HG03342 (cell line): ENCODE measurements around the gene TSPO2.
A peak's percentile ranks its signal among the peaks of the same experiment; 100 is the strongest.

ENCODE experiments used
- ATAC-seq: cut with Tn5 transposase; IDR thresholded peaks from one replicate; pipeline ENCODE4 v1.9.1; 2021; ENCODE audit warnings: mild to moderate bottlenecking, moderate library complexity; ENCODE audit not compliant: unreplicated experiment

Gene TSPO2

DNA sequence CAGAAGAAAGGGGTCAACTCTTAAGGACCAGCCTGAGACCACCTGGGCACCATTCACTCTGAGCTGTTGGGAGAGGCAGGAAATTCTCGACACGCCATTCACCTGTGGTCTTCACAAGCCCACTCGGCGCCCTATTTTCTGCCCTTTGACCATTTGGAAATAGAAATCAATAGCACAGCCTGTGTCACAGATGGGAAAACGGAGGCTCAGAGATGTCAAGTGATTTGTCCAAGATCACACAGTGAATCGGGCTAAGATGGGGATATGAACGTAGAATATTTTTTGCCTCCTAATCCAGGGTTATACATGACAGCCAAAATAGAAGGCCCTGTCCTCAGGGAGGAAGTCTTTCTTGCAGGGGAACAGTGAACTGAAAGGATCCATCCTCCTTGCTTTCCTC lies 7.7 kb downstream of the TSPO2 start:
- no peak for ATAC-seq

DNA sequence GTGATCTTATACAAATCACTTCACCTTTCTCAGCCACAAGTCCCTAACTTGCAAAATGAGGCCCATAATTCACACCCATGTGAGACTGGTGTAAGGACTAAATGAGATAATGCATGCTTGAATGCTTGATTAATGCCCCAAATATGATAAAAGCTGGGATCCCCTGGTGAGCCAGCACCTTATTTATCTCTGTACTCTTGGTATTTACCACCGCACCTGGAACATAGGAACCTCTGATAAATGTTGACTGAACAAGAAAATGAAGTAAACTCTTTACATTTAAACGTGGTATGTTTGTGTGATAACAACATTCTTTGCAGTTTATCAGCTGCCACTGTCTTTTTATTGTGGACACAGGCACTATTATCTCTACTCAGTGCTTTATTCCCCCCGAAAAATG lies 8.3 kb downstream of the TSPO2 start:
- ATAC-seq: no peak

DNA sequence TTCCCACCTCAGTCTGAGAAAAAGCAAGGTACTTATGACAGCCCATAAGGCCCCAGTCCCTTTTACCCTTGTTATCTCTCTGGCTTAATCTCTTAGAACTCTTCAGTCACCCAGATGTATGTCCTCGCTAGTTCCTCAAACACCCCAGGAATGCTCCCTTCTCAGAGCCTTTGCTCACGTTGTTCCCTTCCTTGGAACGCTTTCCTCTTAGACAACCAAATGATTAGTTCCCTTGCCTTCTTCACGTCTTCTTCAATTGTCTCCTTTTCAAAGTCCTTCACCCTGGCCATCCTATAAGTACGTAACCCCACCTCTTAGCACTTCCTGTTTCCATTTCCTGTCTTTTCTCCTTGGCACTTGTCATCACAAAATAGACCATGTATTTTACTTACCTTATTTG lies 9.6 kb downstream of the TSPO2 start:
- ATAC-seq: no peak

DNA sequence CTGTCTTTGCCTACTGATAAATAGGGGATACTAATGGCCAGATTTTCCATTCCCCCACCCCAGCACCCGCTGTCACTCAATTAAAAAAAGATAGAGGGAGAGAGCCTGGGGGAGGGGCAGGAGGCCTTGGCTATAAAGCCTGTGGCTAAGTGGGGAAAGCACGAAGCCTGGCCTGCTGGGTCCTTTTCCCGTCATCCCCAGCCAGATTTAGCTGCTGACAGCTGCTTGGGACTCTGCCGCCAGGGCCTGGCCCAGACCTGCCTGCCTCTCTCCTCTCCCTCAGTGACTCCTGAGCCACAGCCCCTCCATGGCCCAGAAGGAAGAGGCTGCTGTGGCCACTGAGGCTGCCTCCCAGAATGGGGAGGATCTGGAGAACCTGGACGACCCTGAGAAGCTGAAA lies 10.8 kb downstream of the TSPO2 start, which contains the start of gene APOBEC2:
APOBEC2 (plus strand) TSS at position 162 of the 400 bp plus-strand sequence; CDS start at position 308, 146 bp downstream.
- no peak for ATAC-seq

DNA sequence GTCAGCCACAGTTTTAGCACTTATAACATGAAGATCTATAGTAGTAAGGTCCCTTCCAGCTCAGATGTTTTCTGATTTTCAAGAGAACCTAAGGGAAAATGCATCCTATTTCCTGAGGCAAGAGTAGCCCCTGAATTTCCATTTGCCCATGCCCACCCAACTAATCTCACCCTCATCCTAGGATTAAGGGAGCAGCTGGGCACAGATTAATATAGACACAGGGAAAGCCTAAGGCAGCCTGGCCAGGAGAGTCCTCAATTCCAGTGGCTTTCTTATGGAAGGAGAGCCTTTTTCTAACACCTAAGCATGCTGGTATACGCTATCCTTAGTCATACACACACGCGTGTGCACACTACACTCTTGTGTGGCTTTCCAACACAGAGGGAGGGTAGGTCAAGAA lies 12.2 kb downstream of the TSPO2 start:
- no peak for ATAC-seq

DNA sequence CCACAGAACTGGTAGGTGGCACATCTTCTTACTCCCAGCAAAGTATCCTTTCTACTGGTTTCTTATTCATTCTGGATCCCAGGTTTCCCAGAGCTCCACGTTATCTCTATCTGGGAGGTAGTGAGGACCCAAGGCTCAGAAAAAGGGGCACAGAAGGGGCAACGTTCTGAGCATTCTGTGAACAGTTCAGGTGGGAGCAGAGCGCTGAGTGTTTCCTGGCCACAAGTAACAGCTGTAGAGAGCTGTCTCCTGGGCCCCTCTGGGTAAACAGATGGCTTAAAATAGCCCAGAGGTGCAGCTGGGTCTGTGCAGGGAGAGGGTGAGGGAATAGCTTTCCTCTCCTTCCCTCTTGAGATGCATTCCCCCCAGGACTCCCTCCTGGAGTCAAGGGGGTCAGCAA lies 12.9 kb downstream of the TSPO2 start:
- no peak for ATAC-seq

DNA sequence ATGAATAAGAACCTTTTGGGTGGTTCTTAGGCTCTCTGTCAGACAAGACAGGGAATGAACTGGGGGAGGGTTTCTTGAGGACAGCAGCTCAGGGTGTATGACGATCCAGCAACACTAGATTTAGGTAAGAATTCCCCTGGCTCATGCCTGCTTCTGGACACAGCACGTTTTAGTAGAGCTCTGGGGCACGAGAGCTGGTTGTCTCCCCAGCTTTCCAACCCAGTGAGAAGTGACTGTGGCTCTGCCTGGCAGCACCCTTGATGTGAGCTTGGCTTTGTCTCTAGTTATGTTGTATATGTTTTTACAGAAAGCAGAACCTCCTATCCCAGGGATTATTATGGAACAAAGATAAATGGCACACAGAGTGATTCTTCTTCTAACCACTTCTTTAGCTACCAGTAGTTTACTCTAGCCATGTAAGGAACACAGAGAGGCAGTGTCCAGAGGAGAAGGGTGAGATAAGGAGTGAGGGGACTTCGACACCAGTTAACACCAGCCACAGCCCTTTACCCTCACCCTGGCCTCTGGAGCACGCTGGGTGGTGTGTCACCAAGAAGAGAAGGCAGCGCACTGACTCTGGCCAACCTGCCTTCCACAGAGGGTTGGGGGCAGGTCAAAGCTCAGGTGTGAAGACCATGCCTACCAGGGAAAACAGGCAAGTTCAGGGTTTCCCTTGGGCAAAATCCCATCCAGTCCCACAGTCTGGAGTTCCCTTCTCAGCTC lies 14.7 kb downstream of the TSPO2 start:
- ATAC-seq: no peak

DNA sequence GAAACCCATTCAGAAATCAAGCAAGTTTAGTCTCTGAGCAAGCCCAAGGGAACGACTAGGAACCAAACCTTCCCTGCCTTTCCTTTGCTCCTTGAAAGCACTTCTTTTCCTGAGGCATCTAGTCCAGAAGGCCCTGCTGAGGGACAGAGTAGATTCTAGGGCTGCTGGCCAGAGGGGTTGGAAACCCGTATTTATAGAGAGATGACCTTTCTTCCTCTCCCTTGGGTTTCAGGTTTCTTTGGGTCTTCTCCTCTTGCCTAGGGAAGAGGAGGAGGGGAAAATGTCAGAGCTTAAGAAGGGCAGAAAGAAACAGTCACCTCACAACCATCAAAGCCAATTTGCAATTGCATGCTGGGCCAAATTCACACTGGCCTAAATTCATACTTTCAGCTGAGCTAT lies 16.5 kb downstream of the TSPO2 start:
- ATAC-seq: no peak

DNA sequence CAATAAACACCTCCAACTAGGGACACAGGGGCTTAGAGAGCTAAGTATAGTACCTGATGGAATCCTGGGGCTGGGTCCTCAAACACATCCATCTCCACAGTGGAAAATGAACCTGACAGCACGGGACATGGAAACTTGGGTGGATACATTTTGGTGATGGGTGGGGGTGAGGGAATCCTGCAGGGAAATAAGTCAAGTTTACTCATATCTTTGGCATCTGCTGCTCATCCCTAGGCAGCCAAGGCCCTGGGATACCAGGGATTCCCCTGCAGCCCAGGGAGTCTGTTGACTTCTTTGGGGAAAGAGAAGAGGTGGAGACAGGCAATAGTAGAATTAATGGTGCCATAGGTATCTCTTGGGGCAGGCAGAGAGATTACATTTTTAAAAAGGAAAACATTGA lies 17.3 kb downstream of the TSPO2 start:
- ATAC-seq: no peak

DNA sequence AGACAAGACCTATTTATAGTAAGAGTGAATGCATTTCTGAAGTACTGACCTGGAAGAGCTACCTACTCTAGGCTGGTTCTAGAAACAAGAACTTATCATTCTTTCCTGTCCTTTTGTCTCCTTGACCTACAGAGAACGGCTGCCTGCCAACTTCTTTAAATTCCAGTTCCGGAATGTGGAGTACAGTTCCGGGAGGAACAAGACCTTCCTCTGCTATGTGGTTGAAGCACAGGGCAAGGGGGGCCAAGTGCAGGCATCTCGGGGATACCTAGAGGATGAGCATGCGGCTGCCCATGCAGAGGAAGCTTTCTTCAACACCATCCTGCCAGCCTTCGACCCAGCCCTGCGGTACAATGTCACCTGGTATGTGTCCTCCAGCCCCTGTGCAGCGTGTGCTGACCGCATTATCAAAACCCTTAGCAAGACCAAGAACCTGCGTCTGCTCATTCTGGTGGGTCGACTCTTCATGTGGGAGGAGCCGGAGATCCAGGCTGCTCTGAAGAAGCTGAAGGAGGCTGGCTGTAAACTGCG lies 19.0 kb downstream of the TSPO2 start:
- ATAC-seq: no peak

DNA sequence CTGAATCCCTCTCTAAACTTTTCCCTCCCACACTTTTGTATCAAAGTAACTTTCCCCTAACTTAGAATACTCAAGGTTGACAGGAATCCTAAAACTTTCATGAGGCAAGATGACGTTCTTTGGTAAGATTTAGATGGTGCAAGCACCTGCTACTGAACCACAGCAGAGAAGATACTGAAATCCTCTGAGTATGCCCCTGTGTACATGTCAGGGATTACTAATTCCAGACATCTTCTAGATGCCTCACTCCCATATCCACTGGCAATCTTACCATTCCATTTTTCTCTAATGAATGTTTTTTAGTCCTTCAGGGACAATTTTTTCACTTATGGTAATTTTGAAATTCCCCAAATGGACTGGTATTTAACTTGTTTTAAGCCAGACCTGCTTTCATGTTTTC lies 19.8 kb downstream of the TSPO2 start:
- ATAC-seq: no peak

DNA sequence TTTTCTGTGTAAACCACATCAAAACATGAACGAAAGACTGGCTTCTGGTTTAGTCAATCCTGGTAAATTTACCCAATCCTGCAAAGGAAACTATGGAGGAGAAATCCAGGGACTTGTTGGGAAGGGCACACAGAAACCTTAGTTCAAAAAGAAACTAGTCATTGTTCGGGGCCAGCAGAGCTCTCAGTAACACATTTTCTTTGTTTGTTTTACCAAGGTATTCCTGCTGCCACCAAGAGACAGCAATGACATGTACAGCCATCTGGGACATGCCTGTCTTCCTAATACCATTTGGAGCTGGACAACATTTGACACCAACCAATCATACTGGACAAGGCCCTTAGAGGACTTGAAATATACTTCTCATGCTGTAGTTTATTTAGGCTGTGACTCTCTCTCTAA lies 21.6 kb downstream of the TSPO2 start:
- no peak for ATAC-seq

DNA sequence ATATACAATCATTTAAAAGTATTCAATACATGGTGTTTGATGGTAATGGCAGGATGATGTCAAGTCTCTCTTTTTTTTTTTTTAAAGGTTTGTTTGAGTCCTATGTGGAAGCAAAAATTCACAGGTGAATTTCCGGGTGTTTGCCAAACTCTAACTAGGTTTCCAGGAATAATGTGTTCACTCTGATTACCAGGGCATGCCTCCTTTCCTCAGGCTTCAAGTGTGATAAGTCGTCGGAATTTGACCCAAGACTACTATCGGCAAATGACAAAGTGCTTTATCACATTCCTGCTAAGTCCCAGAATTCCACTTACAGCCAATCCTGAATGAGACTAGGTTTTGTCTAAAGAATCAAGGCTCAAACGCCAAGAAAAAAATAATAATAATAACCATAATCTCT lies 22.6 kb downstream of the TSPO2 start:
- no peak for ATAC-seq

DNA sequence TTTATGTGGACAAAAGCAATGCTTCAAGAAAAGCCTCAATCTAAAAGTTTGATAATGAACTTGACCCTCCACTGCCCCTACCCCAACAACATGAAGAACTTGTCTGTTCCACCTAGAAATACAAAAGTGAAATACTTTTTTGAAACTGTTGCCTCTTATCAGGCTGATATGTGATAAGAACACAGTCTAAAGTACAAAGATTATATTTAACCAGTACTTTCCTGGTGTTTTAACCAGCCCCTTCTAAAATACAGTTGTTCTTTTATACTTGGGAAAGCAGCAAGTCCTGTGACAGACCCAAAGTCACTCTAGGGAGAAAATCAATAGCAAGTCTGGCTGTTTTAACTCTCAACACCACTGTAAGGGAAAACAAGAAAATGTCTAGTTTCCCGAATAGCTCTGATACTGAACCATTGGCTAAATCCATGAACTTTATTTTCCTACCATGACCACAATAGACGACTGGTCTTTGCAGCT lies 23.3 kb downstream of the TSPO2 start:
- ATAC-seq: no peak

DNA sequence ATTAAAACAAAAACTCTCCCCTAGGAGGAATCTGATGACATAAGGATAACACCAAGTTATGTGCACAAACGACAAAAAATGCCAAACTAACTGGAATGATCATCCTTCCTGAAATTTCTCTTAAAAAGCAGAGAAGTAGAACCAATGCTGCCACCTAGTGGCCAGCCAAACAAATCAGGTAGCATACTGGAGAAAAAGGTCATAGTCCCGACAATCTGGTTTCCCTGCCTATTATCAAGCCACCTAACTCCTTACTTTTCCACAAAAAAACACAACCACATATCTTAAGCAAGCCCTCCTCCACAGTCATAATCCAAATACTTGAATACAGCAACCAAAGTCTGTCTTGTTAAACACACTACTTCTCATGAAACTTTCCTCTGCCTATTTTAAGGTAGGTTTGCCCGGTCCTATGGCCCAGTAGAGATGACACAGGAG lies 24.6 kb downstream of the TSPO2 start:
- ATAC-seq: no peak

DNA sequence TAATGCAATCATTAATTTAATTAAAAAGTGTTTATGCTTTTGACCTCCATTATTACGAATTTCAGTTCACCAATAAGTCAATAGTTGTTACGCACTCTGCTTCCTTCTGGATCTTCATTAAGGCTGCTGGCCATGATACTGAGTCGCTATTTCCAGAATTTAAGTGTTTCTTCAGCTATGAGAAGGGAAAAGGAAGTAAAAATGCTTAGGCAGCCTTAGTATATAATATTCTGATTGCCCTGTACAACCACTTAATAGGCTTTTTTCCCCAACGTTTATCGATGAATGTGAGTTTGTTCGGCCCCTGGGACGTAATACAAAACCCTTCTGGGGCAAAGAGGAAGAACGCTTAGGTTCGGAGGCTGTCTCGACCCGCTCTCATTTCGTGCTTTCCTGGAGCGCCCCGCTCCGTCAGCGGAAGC lies 29.2 kb downstream of the TSPO2 start:
- no peak for ATAC-seq

DNA sequence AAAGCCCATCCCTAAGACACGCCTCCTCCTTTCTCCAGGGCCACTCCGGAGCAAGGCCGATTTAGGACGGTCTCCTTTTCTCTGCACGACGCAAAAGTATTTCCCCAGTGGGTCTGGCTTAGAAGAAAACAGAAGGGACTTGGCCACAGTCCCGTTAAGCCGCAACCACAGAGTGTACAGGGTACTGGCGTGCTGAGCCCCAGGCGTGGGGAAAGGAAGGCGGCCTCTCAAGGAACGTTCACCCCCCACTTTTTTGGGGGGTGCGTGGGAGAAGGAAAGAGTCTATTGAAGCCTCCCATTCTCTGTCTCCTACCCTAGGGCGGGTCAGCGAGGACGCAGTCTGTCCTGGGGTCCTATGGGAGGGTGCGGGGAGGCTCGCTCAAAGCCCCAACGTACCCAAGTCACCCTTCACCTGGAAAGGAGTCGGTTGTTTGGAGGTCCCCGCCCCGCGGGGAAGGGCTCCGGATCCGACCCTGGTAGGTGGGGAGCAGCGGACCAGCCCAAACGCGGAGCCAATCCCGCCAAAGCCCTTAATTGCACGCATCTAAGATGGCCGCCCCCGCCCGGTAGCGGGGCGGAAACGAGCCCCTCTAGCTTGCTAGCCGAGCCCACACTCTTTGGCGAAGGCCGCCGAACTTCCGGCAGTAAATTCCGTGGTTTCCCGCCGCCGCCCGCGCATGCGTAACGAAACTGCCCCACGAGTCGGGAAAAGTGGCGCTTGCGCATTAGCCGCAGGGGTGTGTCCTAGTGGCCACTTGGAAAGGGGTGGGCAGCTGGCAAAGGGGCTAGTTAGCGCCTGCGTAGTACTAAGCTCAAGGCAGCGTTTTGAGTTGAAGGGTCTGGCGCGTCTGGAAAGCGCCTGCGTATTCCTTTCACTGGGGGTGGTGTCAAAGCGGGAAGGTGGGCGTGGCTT lies 29.9 kb downstream of the TSPO2 start, which contains the start of gene OARD1:
OARD1 (minus strand) TSS at position 434 of the 913 bp plus-strand sequence. CDS start 722 bp downstream, outside the sequence.
- ATAC-seq: peak; percentile 60

DNA sequence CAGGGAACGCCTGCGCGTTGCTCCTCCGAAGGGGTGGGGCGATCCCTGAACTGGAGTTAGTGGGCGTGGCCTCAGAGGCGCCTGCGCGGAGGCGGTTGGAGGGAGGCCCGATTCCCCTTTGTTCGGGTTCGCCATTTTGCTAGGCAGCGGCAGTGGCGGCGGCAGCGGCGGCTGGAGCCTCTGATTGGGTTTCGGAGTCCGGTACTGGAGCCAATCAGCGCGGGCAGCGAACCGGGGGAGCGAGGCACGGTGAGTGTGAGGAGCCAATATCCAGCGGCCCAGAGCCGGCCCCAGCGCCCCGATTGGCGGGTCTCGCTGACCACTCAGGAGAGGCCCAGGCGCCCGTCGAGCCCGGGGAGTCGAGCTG lies 30.6 kb downstream of the TSPO2 start, which contains the start of gene NFYA:
NFYA (plus strand) TSS at position 139 of the 367 bp plus-strand sequence. CDS start 6,116 bp downstream, outside the sequence.
- ATAC-seq: peak; percentile 64

DNA sequence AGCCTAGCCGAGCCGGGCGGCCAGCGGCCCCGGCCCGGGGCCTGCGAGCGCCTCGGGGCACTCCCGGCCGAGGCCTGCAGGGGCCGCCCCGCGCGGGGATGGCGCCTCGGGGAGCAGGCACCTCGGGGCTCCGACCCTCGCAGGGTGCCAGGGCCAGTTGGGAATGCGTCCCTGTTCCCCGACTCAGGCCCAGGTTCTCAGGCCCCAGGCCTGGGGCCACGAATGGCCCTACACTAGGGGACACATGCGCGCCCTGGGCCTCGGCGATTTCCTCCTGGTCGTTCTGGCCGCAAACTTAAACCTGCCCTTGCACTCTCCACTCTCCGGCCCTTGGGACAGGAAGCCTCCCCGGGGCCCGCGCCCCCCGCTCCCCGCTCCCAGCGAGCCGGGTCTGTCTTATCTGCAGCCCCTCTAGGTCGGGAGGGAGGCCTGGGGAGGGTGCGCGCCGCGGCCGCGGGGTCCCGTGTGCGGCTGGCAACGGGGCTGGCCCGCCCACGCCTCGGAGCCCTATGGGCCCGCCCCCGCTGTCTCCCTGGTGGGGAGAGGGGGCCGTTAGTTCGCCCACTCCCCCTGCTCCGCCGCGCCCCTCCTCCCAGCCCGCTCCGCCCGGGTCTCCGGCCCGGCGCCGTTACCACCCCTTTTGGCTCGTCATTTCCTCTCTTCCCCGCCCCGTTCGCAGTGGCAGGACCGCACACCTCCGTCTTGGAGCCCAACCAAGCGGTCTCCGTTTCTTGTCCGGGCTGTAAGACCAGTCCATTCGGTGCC lies 31.1 kb downstream of the TSPO2 start:
- ATAC-seq: peak; percentile 23

DNA sequence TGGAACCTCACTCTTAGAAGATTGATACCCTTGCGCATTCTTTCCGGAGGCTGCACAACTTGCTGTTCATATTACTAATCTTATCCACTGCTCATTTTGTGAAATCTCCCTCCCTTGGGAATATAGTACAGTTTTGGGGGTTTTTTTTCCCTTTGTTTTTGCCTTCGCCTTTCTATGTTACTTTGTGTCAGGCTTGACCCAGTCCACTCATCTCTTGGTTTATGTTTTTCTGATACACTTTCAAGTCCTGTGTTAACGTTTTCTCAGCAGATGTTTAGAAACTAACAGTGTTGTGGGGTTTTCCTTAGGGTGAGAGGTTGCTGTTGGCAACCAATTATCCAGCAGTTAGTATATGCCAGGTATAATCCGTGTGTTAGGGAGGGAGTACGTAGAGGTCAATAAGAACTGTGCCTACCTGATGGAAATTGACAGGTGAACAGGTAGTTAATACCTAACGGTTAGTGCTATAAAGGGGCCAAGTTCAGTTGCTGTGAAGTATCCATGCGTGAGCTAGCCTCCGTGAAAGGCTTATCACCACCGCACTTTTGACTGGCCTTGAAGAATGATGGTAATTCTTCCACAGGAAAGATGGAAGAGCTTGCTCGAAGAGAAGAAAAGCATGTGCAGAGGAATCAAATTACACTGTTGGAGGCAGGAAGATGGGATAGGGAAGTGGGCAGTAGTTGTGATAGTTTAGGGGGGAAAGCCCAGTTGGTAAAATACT lies 31.9 kb downstream of the TSPO2 start:
- ATAC-seq: no peak
